Peyer's patch (tissue), 4 donors: ENCODE results near the gene URAD. TPM values are rescaled to one million over a fixed set of nuclear protein-coding genes. Genes with fewer than 3 reads are reported as not detected.

Source experiments
- DNase-seq, 3 donors: peaks; one replicate each; pipeline ENCODE4 v3.0.0-alpha.2; 2017 to 2019
- H3K27ac ChIP-seq, 4 donors: fragments of 200-600 bp; sonication (generic); one replicate each; pipeline ENCODE4 v1.5.1; 2016 to 2019
- H3K27me3 ChIP-seq, 2 donors: fragments of 200-600 bp; sonication (generic); one replicate each; pipeline ENCODE4 v1.5.1; 2019
- H3K36me3 ChIP-seq, 3 donors: fragments of 200-600 bp; sonication (generic); one replicate each; pipeline ENCODE4 v1.5.1; 2016 to 2019
- H3K4me1 ChIP-seq, 4 donors: fragments of 200-600 bp; sonication (generic); one replicate each; pipeline ENCODE4 v1.5.1; 2016 to 2019
- H3K4me3 ChIP-seq, 4 donors: fragments of 200-600 bp; sonication (generic); 1 replicate in 3 of 4; 2 replicates in 1 of 4; pipeline ENCODE4 v1.5.1; 2016 to 2019; ENCODE audit warnings: mild to moderate bottlenecking in 1 of 4
- H3K9me3 ChIP-seq, 4 donors: fragments of 200-600 bp; sonication (generic); one replicate each; pipeline ENCODE4 v1.5.1; 2016 to 2019; ENCODE audit warnings: mild to moderate bottlenecking in 1 of 4
- CTCF ChIP-seq, 6 experiments: fragments of 450-650 bp in 4 of 6; fragments of 200-600 bp in 2 of 6; sonication (generic) in 1 of 6; IDR thresholded peaks; one replicate each; pipeline ENCODE4 v1.5.1; 2017 to 2019; ENCODE audit warnings: antibody characterized with exemption in 6 of 6, mild to moderate bottlenecking in 3 of 6, moderate library complexity in 1 of 6
- POLR2A ChIP-seq, 2 donors: fragments of 450-650 bp; IDR thresholded peaks; one replicate each; pipeline ENCODE4 v1.5.1; 2017; ENCODE audit warnings: antibody characterized with exemption in 2 of 2, mild to moderate bottlenecking in 2 of 2, moderate library complexity in 2 of 2
- small RNA-seq, 2 donors: library from RNA; depleted of rRNA; stranded (forward); fragments of <200 nt; gene quantifications; one replicate each; pipeline ENCODE3, GENCODE V24; 2016
- total RNA-seq, 4 donors: library from RNA; depleted of rRNA; stranded (reverse); fragments of >200 nt; gene quantifications; one replicate each; pipeline ENCODE4 v1.1.0, GENCODE V29; 2016

The URAD gene
- total RNA-seq, 4 donors from 2014 or later: 38.0 to 144 (median 99.0) TPM

GRCh38 chr13:27928353-27928804, 60.1 kb downstream of the URAD start:
- H3K27ac ChIP-seq: no peak overlapping the region
- H3K27me3 ChIP-seq: peaks cover 4 to 41% of the 10 kb centered on the region in 2 donors
- H3K4me3 ChIP-seq: no peak overlapping the region
- peaks cover 0 to 5% (median 0%) of the 10 kb centered on the region in 4 donors for H3K9me3 ChIP-seq
- DNase-seq: no peak
- peaks cover 0 to 10% (median 3%) of the 10 kb centered on the region in 4 donors for H3K4me1 ChIP-seq
- TF ChIP-seq POLR2A (IDR thresholded peaks at IDR 0.05) (no peak), CTCF (IDR thresholded peaks at IDR 0.05) (no peak)
- no peaks in the 10 kb centered on the region for H3K36me3 ChIP-seq

Small RNA genes lying within 50 kb of the gene (small RNA-seq; reads per million reads assigned to genes)
- gene ATP5F1EP2 (0 reads per million in 2 donors), gene RN7SL272P (0 to 0.25 reads per million in 2 donors)

Other genes with a start within 250 kb of the URAD start
- not detected for gene GSX1, start 196.2 kb downstream of the URAD start, total RNA-seq
- not detected for gene PDX1, start 68.7 kb downstream of the URAD start, total RNA-seq
- 100 to 1,000 TPM in 3 of 4 donors, 10 to 100 TPM in 1; 33.0 to 182 (median 136) TPM for gene CDX2, start 19.4 kb downstream of the URAD start, total RNA-seq
- 10 to 100 TPM in 1 of 4 donors, under 1 TPM in 2, not detected in 1; 0.38 to 10.7 (median 0.67) TPM for gene FLT3, start 111.9 kb upstream of the URAD start, total RNA-seq
- 10 to 100 TPM; 30.6 to 67.7 (median 48.5) TPM for gene PAN3, start 149.9 kb upstream of the URAD start, total RNA-seq